ENCODE measurements around the gene CACNG4.

- TF ChIP-seq CTCF (IDR thresholded peaks at IDR 0.05) (no peak), POLR2A (IDR thresholded peaks at IDR 0.05) (no peak)
Measured at GRCh38 chr17:67044016-67044772, 79.7 kb downstream of the CACNG4 start, which contains the start of gene CACNG1.
